Activated T-cell treated with anti-CD3 and anti-CD28 coated beads, Interleukin-2, amount 50 U/mL, for 72 hours (primary cell): ENCODE data around the gene GNG3. TPM values are rescaled to one million over a fixed set of nuclear protein-coding genes. Genes with fewer than 3 reads are reported as not detected.

Experiments used
- total RNA-seq, 2 donors: library from RNA; stranded (reverse); gene quantifications; one replicate each; pipeline ENCODE4 v1.2.3, GENCODE V29; 2022

Gene GNG3
- total RNA-seq, 2 donors from 2014 or later, result not detected

Other genes with a start within 250 kb of the GNG3 start
- gene AHNAK, start 160.9 kb upstream of the GNG3 start, total RNA-seq, result 100 to 1,000 TPM in 1 of 2 donors, 10 to 100 TPM in 1; 80.3 to 131 TPM
- gene EEF1G, start 133.8 kb upstream of the GNG3 start, total RNA-seq, result 1,000 to 10,000 TPM; 2,565 to 2,667 TPM
- 10 to 100 TPM; 32.8 to 36.8 TPM for gene TUT1, start 116.2 kb upstream of the GNG3 start, total RNA-seq
- gene MTA2, start 105.8 kb upstream of the GNG3 start, total RNA-seq, result 100 to 1,000 TPM; 173 to 241 TPM
- 100 to 1,000 TPM; 132 to 148 TPM for gene EML3, start 94.9 kb upstream of the GNG3 start, total RNA-seq
- 1 to 10 TPM; 5.1 to 6.7 TPM for gene ROM1, start 94.4 kb upstream of the GNG3 start, total RNA-seq
- gene B3GAT3, start 85.7 kb upstream of the GNG3 start, total RNA-seq, result 10 to 100 TPM; 72.2 to 79.9 TPM
- gene GANAB, start 61.1 kb upstream of the GNG3 start, total RNA-seq, result 100 to 1,000 TPM; 310 to 312 TPM
- gene INTS5, start 54.4 kb upstream of the GNG3 start, total RNA-seq, result 10 to 100 TPM; 25.0 to 26.1 TPM
- gene C11orf98, start 42.5 kb upstream of the GNG3 start, total RNA-seq, result 10 to 100 TPM; 59.2 to 62.1 TPM
- 10 to 100 TPM; 35.2 to 46.0 TPM for gene CSKMT, start 42.4 kb upstream of the GNG3 start, total RNA-seq
- 1 to 10 TPM; 5.6 to 7.1 TPM for gene UQCC3, start 36.0 kb upstream of the GNG3 start, total RNA-seq
- 10 to 100 TPM in 1 of 2 donors, 1 to 10 TPM in 1; 9.9 to 13.0 TPM for gene LBHD1, start 35.4 kb upstream of the GNG3 start, total RNA-seq
- gene UBXN1, start 28.6 kb upstream of the GNG3 start, total RNA-seq, result 100 to 1,000 TPM; 154 to 163 TPM
- gene LRRN4CL, start 18.1 kb upstream of the GNG3 start, total RNA-seq, result under 1 TPM; 0.12 to 0.38 TPM
- 10 to 100 TPM; 38.4 to 40.7 TPM for gene BSCL2, start 252 bp upstream of the GNG3 start, total RNA-seq
- gene HNRNPUL2, start 19.8 kb downstream of the GNG3 start, total RNA-seq, result 10 to 100 TPM; 56.7 to 66.8 TPM
- gene TTC9C, start 20.8 kb downstream of the GNG3 start, total RNA-seq, result 10 to 100 TPM; 67.3 to 68.9 TPM
- 10 to 100 TPM; 12.2 to 12.4 TPM for gene ZBTB3, start 46.5 kb downstream of the GNG3 start, total RNA-seq
- gene POLR2G, start 53.9 kb downstream of the GNG3 start, total RNA-seq, result 100 to 1,000 TPM; 105 to 107 TPM
- 10 to 100 TPM; 13.6 to 15.5 TPM for gene TAF6L, start 63.7 kb downstream of the GNG3 start, total RNA-seq
- gene TMEM179B, start 79.7 kb downstream of the GNG3 start, total RNA-seq, result 10 to 100 TPM; 18.8 to 23.1 TPM
- gene TMEM223, start 84.3 kb downstream of the GNG3 start, total RNA-seq, result 10 to 100 TPM in 1 of 2 donors, 1 to 10 TPM in 1; 8.4 to 10.8 TPM
- gene NXF1, start 97.8 kb downstream of the GNG3 start, total RNA-seq, result 100 to 1,000 TPM; 117 to 131 TPM
- 10 to 100 TPM; 53.9 to 70.1 TPM for gene STX5, start 124.4 kb downstream of the GNG3 start, total RNA-seq
- 1 to 10 TPM in 1 of 2 donors, under 1 TPM in 1; 0.77 to 1.5 TPM for gene TEX54, start 125.2 kb downstream of the GNG3 start, total RNA-seq
- gene WDR74, start 131.9 kb downstream of the GNG3 start, total RNA-seq, result 100 to 1,000 TPM; 101 to 104 TPM
- gene SLC3A2, start 173.2 kb downstream of the GNG3 start, total RNA-seq, result 100 to 1,000 TPM; 730 to 898 TPM
- gene CHRM1, start 213.7 kb downstream of the GNG3 start, total RNA-seq, result not detected